Epithelial cell of esophagus (primary cell): ENCODE data around the gene EDDM13.

Experiments
- DNase-seq: peaks from one replicate; pipeline ENCODE4 v3.0.0; 2010; ENCODE audit warnings: low read depth
- H3K4me3 ChIP-seq: 2 replicates; pipeline ENCODE4 v1.5.1; 2011; ENCODE audit warnings: mild to moderate bottlenecking, low read length, control low read depth
- CTCF ChIP-seq: IDR thresholded peaks from 2 replicates; pipeline ENCODE4 v1.5.1; 2011; ENCODE audit warnings: low read depth, mild to moderate bottlenecking, low read length, control low read depth, inconsistent platforms; ENCODE audit not compliant: insufficient read depth; ENCODE audit errors: missing control alignments

The EDDM13 gene

GRCh38 chr19:56348289-56348877 lies 75.8 kb downstream of the EDDM13 start:
- peak; percentile 32 for TF ChIP-seq CTCF
- no peak overlapping the region for H3K4me3 ChIP-seq
- peak; percentile 36 for DNase-seq

GRCh38 chr19:56350416-56351045 lies 78.0 kb downstream of the EDDM13 start:
- no peak overlapping the region for H3K4me3 ChIP-seq
- TF ChIP-seq CTCF: peak; percentile 88
- DNase-seq: peak; percentile 51

- DNase-seq: no peak
- H3K4me3 ChIP-seq: no peak overlapping the region
- TF ChIP-seq CTCF: no peak
Measured at GRCh38 chr19:56351208-56351607, 78.7 kb downstream of the EDDM13 start.

GRCh38 chr19:56355517-56355916 lies 83.0 kb downstream of the EDDM13 start:
- DNase-seq: no peak
- no peak overlapping the region for H3K4me3 ChIP-seq
- TF ChIP-seq CTCF: no peak

- no peak overlapping the region for H3K4me3 ChIP-seq
- no peak for TF ChIP-seq CTCF
- peak; percentile 37 for DNase-seq
Measured at GRCh38 chr19:56356944-56357343, 84.4 kb downstream of the EDDM13 start.
